ENCODE measurements around the gene RALGPS1.

RALGPS1 gene

GRCh38 chr9:126982215-126983002 lies 67.8 kb downstream of the RALGPS1 start:
- H3K4me1 ChIP-seq (ENCODE audit: insufficient read depth, poor library complexity, severe bottlenecking), result peaks cover 25% of the 10 kb centered on the region
- H3K36me3 ChIP-seq (ENCODE audit: low read depth), result no peaks in the 10 kb centered on the region
- no peaks in the 10 kb centered on the region for H3K9me3 ChIP-seq (ENCODE audit: severe bottlenecking)
- no peak for TF ChIP-seq CTCF (IDR thresholded peaks at IDR 0.05; ENCODE audit: poor library complexity, severe bottlenecking)
- no peak for ATAC-seq (ENCODE audit: low read depth)
- DNase-seq (ENCODE audit: low spot score), result no peak
- H3K4me3 ChIP-seq (ENCODE audit: severe bottlenecking), result no peak overlapping the region
- no peaks in the 10 kb centered on the region for H3K27me3 ChIP-seq (ENCODE audit: insufficient read depth, poor library complexity, severe bottlenecking)
- no peak overlapping the region for H3K27ac ChIP-seq (ENCODE audit: poor library complexity, severe bottlenecking)

- H3K4me1 ChIP-seq (ENCODE audit: insufficient read depth, poor library complexity, severe bottlenecking), result peaks cover 25% of the 10 kb centered on the region
- no peaks in the 10 kb centered on the region for H3K27me3 ChIP-seq (ENCODE audit: insufficient read depth, poor library complexity, severe bottlenecking)
- H3K27ac ChIP-seq (ENCODE audit: poor library complexity, severe bottlenecking), result no peak overlapping the region
- DNase-seq (ENCODE audit: low spot score) (no peak), ATAC-seq (ENCODE audit: low read depth) (no peak)
- no peak for TF ChIP-seq CTCF (IDR thresholded peaks at IDR 0.05; ENCODE audit: poor library complexity, severe bottlenecking)
- H3K36me3 ChIP-seq (ENCODE audit: low read depth), result no peaks in the 10 kb centered on the region
- no peaks in the 10 kb centered on the region for H3K9me3 ChIP-seq (ENCODE audit: severe bottlenecking)
- no peak overlapping the region for H3K4me3 ChIP-seq (ENCODE audit: severe bottlenecking)
Observed at GRCh38 chr9:126983767-126984166, 69.2 kb downstream of the RALGPS1 start.

- peak overlapping the region; percentile 78 for H3K27ac ChIP-seq (ENCODE audit: poor library complexity, severe bottlenecking)
- H3K4me1 ChIP-seq (ENCODE audit: insufficient read depth, poor library complexity, severe bottlenecking), result peaks cover 25% of the 10 kb centered on the region
- TF ChIP-seq CTCF (IDR thresholded peaks at IDR 0.05; ENCODE audit: poor library complexity, severe bottlenecking), result no peak
- H3K27me3 ChIP-seq (ENCODE audit: insufficient read depth, poor library complexity, severe bottlenecking), result no peaks in the 10 kb centered on the region
- no peaks in the 10 kb centered on the region for H3K36me3 ChIP-seq (ENCODE audit: low read depth)
- H3K4me3 ChIP-seq (ENCODE audit: severe bottlenecking), result no peak overlapping the region
- DNase-seq (ENCODE audit: low spot score) (no peak), ATAC-seq (ENCODE audit: low read depth) (peak; percentile 36; the same call in 2 of the 3 replicates)
- no peaks in the 10 kb centered on the region for H3K9me3 ChIP-seq (ENCODE audit: severe bottlenecking)
Observed at GRCh38 chr9:126984969-126985368, 70.4 kb downstream of the RALGPS1 start.

- H3K9me3 ChIP-seq (ENCODE audit: severe bottlenecking), result no peaks in the 10 kb centered on the region
- H3K4me1 ChIP-seq (ENCODE audit: insufficient read depth, poor library complexity, severe bottlenecking), result peaks cover 25% of the 10 kb centered on the region
- ATAC-seq (ENCODE audit: low read depth), result peak; percentile 89
- no peaks in the 10 kb centered on the region for H3K36me3 ChIP-seq (ENCODE audit: low read depth)
- H3K27ac ChIP-seq (ENCODE audit: poor library complexity, severe bottlenecking), result peak overlapping the region; percentile 78
- no peaks in the 10 kb centered on the region for H3K27me3 ChIP-seq (ENCODE audit: insufficient read depth, poor library complexity, severe bottlenecking)
- DNase-seq (ENCODE audit: low spot score), result peak; percentile 85
- TF ChIP-seq CTCF (IDR thresholded peaks at IDR 0.05; ENCODE audit: poor library complexity, severe bottlenecking), result peak; percentile 51
- H3K4me3 ChIP-seq (ENCODE audit: severe bottlenecking), result no peak overlapping the region
Observed at GRCh38 chr9:126985870-126986498, 71.4 kb downstream of the RALGPS1 start.
